HepG2 (cell line): ENCODE data around the gene SMAD6. TPM values are rescaled to one million over a fixed set of nuclear protein-coding genes. Genes with fewer than 3 reads are reported as not detected.

Experiments
- ATAC-seq: fragments of 200-7000 bp; cut with Tn5 transposase; 3 replicates; pipeline ENCODE4 v1.9.1; 2020; ENCODE audit warnings: mild to moderate bottlenecking, moderate library complexity
- BruUV-seq: library from RNA; stranded (reverse); fragments of 400-500 nt; replicated peaks from 2 replicates; lab custom pipeline; 2021; lab: Mats Ljungman, UMichigan
- CTCF ChIA-PET: fragments of 300-600 bp; formaldehyde crosslinking; extraction: SDS; loops from one replicate; lab custom pipeline; 2021; ENCODE audit warnings: low total read pairs, inconsistent platforms, low intra/inter-chr PET ratio; lab: Yijun Ruan, JAX
- POLR2A ChIA-PET: fragments of 350-600 bp; sonication (Branson Sonifier 250); formaldehyde crosslinking; loops from one replicate; lab custom pipeline; 2020; ENCODE audit warnings: antibody characterized with exemption, inconsistent platforms; lab: Yijun Ruan, JAX
- DNase-seq: peaks from one replicate; pipeline ENCODE4 v3.0.0-alpha.2; 2015; ENCODE audit warnings: low spot score
- FAIRE-seq: peaks from 3 replicates; lab custom pipeline; 2011; peaks lifted over from hg19 to GRCh38; lab: Jason Lieb, UNC
- H2AFZ ChIP-seq: one replicate; pipeline ENCODE4 v1.6.1; 2011; ENCODE audit warnings: low read length, inconsistent platforms
- H3K27ac ChIP-seq: fragments of 300-600 bp; 3 replicates; pipeline ENCODE4 v1.8.0; 2011; ENCODE audit warnings: mixed run types, mild to moderate bottlenecking, mixed read lengths, low read length, inconsistent platforms; ENCODE audit not compliant: insufficient read depth; ENCODE audit errors: extremely low read length
- H3K27me3 ChIP-seq, 2 experiments: fragments of 200-600 bp in 1 of 2; 2 replicates in 1 of 2; 3 replicates in 1 of 2; pipeline versions ENCODE4 v1.6.0 to v1.8.0; 2011; ENCODE audit warnings: low read length in 2 of 2, mild to moderate bottlenecking in 2 of 2, moderate library complexity in 2 of 2, inconsistent platforms in 1 of 2; ENCODE audit not compliant: insufficient read depth in 2 of 2, control insufficient read depth in 1 of 2
- H3K36me3 ChIP-seq, 2 experiments: fragments of 200-600 bp in 1 of 2; replicated peaks in 1 of 2; 2 replicates in 1 of 2; 3 replicates in 1 of 2; pipeline versions ENCODE4 v1.5.1 to v1.8.0; 2011; ENCODE audit warnings: low read length in 2 of 2, inconsistent platforms in 1 of 2; ENCODE audit not compliant: insufficient read depth in 2 of 2, control insufficient read depth in 1 of 2
- H3K4me1 ChIP-seq: 2 replicates; pipeline ENCODE4 v1.5.1; 2012; ENCODE audit warnings: low read length, inconsistent platforms; ENCODE audit not compliant: insufficient read depth
- H3K4me2 ChIP-seq: 2 replicates; pipeline ENCODE4 v1.6.0; 2011; ENCODE audit warnings: low read depth, low read length, inconsistent platforms
- H3K4me3 ChIP-seq, 3 experiments: fragments of 200-600 bp in 1 of 3; sonication (generic), shearing (Covaris generic) in 1 of 3; replicated peaks in 1 of 3; 2 replicates each; pipeline ENCODE4 v1.5.1; 2011 to 2016; ENCODE audit warnings: low read length in 3 of 3, inconsistent platforms in 2 of 3, low read depth in 2 of 3, mild to moderate bottlenecking in 2 of 3, control low read depth in 1 of 3, mixed read lengths in 1 of 3; ENCODE audit not compliant: insufficient read depth in 1 of 3
- H3K79me2 ChIP-seq: one replicate; pipeline ENCODE4 v1.6.1; 2011; ENCODE audit warnings: low read length, inconsistent platforms; ENCODE audit not compliant: insufficient read depth
- H3K9ac ChIP-seq: 2 replicates; pipeline ENCODE4 v1.6.0; 2011; ENCODE audit warnings: mild to moderate bottlenecking, low read depth, low read length, inconsistent platforms; ENCODE audit not compliant: insufficient read depth
- H3K9me3 ChIP-seq: 2 replicates; pipeline ENCODE4 v1.5.1; 2012; ENCODE audit warnings: mild to moderate bottlenecking, low read length
- H4K20me1 ChIP-seq: 2 replicates; pipeline ENCODE4 v1.6.0; 2011; ENCODE audit warnings: inconsistent platforms, mild to moderate bottlenecking, low read length, moderate library complexity; ENCODE audit not compliant: insufficient read depth
- AKAP8 ChIP-seq: sonication (generic); formaldehyde crosslinking; IDR thresholded peaks from 2 replicates; pipeline ENCODE4 v1.5.1; 2020; ENCODE audit warnings: mild to moderate bottlenecking, missing genetic modification reagents
- CREB1 ChIP-seq, 2 experiments: fragments of 450-650 bp in 1 of 2; IDR thresholded peaks; 2 replicates each; pipeline ENCODE4 v1.6.1; 2016 to 2017; ENCODE audit warnings: control low read depth in 1 of 2, mild to moderate bottlenecking in 1 of 2, missing compliant biosample characterization in 1 of 2, missing genetic modification characterization in 1 of 2
- KDM3A ChIP-seq: IDR thresholded peaks from 2 replicates; pipeline ENCODE4 v1.6.1; 2018; ENCODE audit warnings: low read depth, missing compliant biosample characterization
- SETDB1 ChIP-seq: sonication (generic); formaldehyde crosslinking; IDR thresholded peaks from 2 replicates; pipeline ENCODE4 v1.5.1; 2020; ENCODE audit warnings: missing genetic modification reagents, mild to moderate bottlenecking, borderline replicate concordance
- TOPORS ChIP-seq: sonication (generic); formaldehyde crosslinking; IDR thresholded peaks from 2 replicates; pipeline ENCODE4 v1.8.0; 2023; ENCODE audit warnings: mild to moderate bottlenecking, missing genetic modification reagents
- ZFAT ChIP-seq: sonication (generic); formaldehyde crosslinking; conservative IDR thresholded peaks from 2 replicates; pipeline ENCODE4 v1.8.1; 2023; ENCODE audit warnings: missing genetic modification reagents, inconsistent platforms
- ZNF251 ChIP-seq: sonication (generic); formaldehyde crosslinking; IDR thresholded peaks from 2 replicates; pipeline ENCODE4 v1.9.0; 2021; ENCODE audit warnings: mild to moderate bottlenecking, missing genetic modification reagents
- ZNF501 ChIP-seq: sonication (generic); formaldehyde crosslinking; IDR thresholded peaks from 2 replicates; pipeline ENCODE4 v1.5.1; 2020; ENCODE audit warnings: mild to moderate bottlenecking, moderate library complexity, missing genetic modification reagents
- WGBS: methylation state at CpG from one replicate; pipeline ENCODE4 v1.1.6; 2017; ENCODE audit warnings: low lambda C conversion rate; 5-methylcytosine and 5-hydroxymethylcytosine counted together
- in situ Hi-C: cut with HindIII; loops from 2 replicates; pipeline ENCODE4 v1.10.0; 2017; ENCODE audit warnings: low pct_unique_long_range_greater_than_20kb; ENCODE audit not compliant: extremely low pct_ligation_motif_present
- intact Hi-C: fragments of 100-400 bp; cut with micrococcal nuclease; formaldehyde crosslinking; loops from one replicate; pipeline ENCODE4 v1.10.0; 2022; ENCODE audit not compliant: unreplicated experiment
- polyA plus RNA-seq, 8 experiments: library from polyadenylated mRNA; depleted of rRNA in 3 of 8; stranded (reverse) in 7 of 8; unstranded in 1 of 8; fragments of >200 nt; fragmentation: Illumina TruSeq in 4 of 8; extraction: Trizol in 4 of 8; gene quantifications; 2 replicates each; pipeline versions ENCODE4 v1.2.1 to v1.2.3, GENCODE V29; 2011 to 2016; ENCODE audit warnings: low read depth in 4 of 8, missing spikeins in 1 of 8, mixed read lengths in 1 of 8; ENCODE audit not compliant: insufficient read depth in 1 of 8
- total RNA-seq, 5 experiments: library from RNA; depleted of rRNA; stranded (reverse); fragments of >200 nt; fragmentation: Illumina TruSeq; extraction: Trizol; gene quantifications; 2 replicates each; pipeline ENCODE4 v1.2.3, GENCODE V29; 2016; ENCODE audit warnings: low read depth in 1 of 5
- TF ChIP-seq, protein P1 (sequence below): IDR thresholded peaks from 2 replicates; pipeline ENCODE4 v1.6.1; 2016
- TF ChIP-seq, protein P2 (sequence below): sonication (generic); formaldehyde crosslinking; IDR thresholded peaks from 2 replicates; pipeline ENCODE4 v1.8.1; 2023; ENCODE audit warnings: mild to moderate bottlenecking, inconsistent platforms, moderate library complexity, missing genetic modification reagents, borderline replicate concordance
- TF ChIP-seq, protein P3 (sequence below): IDR thresholded peaks from 2 replicates; pipeline ENCODE4 v1.4.0; 2020; ENCODE audit warnings: mild to moderate bottlenecking, missing genetic modification reagents

The SMAD6 gene
- total and polyA plus RNA-seq, 2 of the 13 experiments (the other 11 are each of a cell fraction or from before 2014, with no cell fraction given), result 3.3 to 4.4 TPM

DNA sequence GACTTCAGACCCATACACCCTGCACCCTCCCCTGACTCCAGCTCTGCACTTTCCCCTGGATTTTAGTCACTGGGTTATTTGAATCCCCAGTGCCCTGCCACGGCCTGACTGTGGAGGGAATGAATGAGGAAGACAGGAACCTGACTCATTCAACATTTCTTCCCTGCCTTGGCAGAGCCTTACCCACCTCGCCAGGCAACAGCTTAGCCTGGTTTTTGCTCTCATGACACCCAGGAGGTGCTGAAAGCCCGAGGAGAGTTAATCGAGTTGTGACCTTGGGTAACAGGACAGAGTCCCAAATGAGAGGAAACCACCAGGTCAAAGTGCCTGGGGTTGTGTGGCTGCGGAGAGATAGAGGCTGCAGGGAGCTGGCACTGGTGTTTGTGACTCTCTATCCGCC, 128.3 kb downstream of the SMAD6 start:
- CTCF ChIA-PET, result no interaction called here
- no peaks in the 10 kb centered on the region for H3K36me3 ChIP-seq
- BruUV-seq, result no TSS peak
- H4K20me1 ChIP-seq, result no peaks in the 10 kb centered on the region
- no peak overlapping the region for H3K4me3 ChIP-seq
- H3K79me2 ChIP-seq, result no peaks in the 10 kb centered on the region
- no peak for ATAC-seq
- H3K4me1 ChIP-seq, result peaks cover 6% of the 10 kb centered on the region; the same call in 1 of the 2 replicates
- peaks cover 4 to 18% of the 10 kb centered on the region in 2 experiments; a peak in 3 of 5 replicates for H3K27me3 ChIP-seq
- no peak overlapping the region for H2AFZ ChIP-seq
- POLR2A ChIA-PET, result no interaction called here
- intact Hi-C loops (no loop called here), in situ Hi-C loops (no loop called here)
- FAIRE-seq, result no peak
- TF ChIP-seq ZNF251 (CRISPR knock-in tag), result no peak
- H3K4me2 ChIP-seq, result no peak overlapping the region
- WGBS, result 37% methylated on average over 5 of the region's 6 CpGs
- DNase-seq, result no peak
- no peak overlapping the region for H3K9ac ChIP-seq
- H3K27ac ChIP-seq, result no peak overlapping the region
- H3K9me3 ChIP-seq, result no peaks in the 10 kb centered on the region

DNA sequence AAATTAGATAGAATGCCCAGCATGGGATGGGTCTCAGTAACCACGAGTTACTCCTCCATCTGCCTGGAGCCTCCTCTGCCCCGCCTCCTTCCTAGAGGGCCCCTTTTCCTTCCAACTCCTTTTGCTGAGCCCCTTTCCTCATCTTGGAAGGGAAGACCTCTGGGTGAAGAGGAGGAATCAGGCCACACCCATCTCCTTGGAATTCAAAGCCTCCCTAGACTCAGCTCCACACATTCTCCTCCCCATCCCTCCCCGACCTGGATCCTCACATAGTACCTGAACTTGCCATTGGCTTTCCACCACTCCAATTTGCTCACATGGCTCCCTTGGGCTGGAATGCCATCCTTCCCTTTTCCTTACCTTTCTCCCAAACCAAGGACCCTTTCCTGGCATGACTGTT, 128.8 kb downstream of the SMAD6 start:
- no peak overlapping the region for H3K27ac ChIP-seq
- TF ChIP-seq SETDB1 (CRISPR knock-in tag) (no peak), KDM3A (no peak), ZFAT (no peak), AKAP8 (no peak), ZNF501 (CRISPR knock-in tag) (no peak), TOPORS (CRISPR knock-in tag) (no peak), CREB1 (IDR thresholded peaks at IDR 0.05) (no peak), CREB1 (CRISPR knock-in tag; IDR thresholded peaks at IDR 0.05) (no peak)
- TF ChIP-seq, protein P1, sequence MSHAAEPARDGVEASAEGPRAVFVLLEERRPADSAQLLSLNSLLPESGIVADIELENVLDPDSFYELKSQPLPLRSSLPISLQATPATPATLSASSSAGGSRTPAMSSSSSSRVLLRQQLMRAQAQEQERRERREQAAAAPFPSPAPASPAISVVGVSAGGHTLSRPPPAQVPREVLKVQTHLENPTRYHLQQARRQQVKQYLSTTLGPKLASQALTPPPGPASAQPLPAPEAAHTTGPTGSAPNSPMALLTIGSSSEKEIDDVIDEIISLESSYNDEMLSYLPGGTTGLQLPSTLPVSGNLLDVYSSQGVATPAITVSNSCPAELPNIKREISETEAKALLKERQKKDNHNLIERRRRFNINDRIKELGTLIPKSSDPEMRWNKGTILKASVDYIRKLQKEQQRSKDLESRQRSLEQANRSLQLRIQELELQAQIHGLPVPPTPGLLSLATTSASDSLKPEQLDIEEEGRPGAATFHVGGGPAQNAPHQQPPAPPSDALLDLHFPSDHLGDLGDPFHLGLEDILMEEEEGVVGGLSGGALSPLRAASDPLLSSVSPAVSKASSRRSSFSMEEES (CRISPR knock-in tag), result no peak
- TF ChIP-seq, protein P2, sequence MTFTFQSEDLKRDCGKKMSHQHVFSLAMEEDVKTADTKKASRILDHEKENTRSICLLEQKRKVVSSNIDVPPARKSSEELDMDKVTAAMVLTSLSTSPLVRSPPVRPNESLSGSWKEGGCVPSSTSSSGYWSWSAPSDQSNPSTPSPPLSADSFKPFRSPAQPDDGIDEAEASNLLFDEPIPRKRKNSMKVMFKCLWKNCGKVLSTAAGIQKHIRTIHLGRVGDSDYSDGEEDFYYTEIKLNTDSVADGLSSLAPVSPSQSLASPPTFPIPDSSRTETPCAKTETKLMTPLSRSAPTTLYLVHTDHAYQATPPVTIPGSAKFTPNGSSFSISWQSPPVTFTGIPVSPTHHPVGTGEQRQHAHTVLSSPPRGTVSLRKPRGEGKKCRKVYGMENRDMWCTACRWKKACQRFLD (CRISPR knock-in tag), result no peak
- TF ChIP-seq, protein P3, sequence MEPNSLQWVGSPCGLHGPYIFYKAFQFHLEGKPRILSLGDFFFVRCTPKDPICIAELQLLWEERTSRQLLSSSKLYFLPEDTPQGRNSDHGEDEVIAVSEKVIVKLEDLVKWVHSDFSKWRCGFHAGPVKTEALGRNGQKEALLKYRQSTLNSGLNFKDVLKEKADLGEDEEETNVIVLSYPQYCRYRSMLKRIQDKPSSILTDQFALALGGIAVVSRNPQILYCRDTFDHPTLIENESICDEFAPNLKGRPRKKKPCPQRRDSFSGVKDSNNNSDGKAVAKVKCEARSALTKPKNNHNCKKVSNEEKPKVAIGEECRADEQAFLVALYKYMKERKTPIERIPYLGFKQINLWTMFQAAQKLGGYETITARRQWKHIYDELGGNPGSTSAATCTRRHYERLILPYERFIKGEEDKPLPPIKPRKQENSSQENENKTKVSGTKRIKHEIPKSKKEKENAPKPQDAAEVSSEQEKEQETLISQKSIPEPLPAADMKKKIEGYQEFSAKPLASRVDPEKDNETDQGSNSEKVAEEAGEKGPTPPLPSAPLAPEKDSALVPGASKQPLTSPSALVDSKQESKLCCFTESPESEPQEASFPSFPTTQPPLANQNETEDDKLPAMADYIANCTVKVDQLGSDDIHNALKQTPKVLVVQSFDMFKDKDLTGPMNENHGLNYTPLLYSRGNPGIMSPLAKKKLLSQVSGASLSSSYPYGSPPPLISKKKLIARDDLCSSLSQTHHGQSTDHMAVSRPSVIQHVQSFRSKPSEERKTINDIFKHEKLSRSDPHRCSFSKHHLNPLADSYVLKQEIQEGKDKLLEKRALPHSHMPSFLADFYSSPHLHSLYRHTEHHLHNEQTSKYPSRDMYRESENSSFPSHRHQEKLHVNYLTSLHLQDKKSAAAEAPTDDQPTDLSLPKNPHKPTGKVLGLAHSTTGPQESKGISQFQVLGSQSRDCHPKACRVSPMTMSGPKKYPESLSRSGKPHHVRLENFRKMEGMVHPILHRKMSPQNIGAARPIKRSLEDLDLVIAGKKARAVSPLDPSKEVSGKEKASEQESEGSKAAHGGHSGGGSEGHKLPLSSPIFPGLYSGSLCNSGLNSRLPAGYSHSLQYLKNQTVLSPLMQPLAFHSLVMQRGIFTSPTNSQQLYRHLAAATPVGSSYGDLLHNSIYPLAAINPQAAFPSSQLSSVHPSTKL, result no peak

More for the DNA sequence above, 128.8 kb downstream of the SMAD6 start:
- 44% methylated on average over 3 of the region's 3 CpGs for WGBS
- Histone ChIP-seq H3K4me1 (peaks cover 6% of the 10 kb centered on the region; the same call in 1 of the 2 replicates), H2AFZ (no peak overlapping the region), H3K4me3 (no peak overlapping the region), H3K79me2 (no peaks in the 10 kb centered on the region), H3K36me3 (no peaks in the 10 kb centered on the region), H3K9ac (no peak overlapping the region), H4K20me1 (no peaks in the 10 kb centered on the region), H3K4me2 (no peak overlapping the region), H3K27me3 (peaks cover 2 to 16% of the 10 kb centered on the region in 2 experiments; a peak in 3 of 5 replicates), H3K9me3 (no peaks in the 10 kb centered on the region)
- in situ Hi-C loops (no loop called here), intact Hi-C loops (no loop called here)
- ChIA-PET POLR2A (no interaction called here), CTCF (no interaction called here)
- no peak for FAIRE-seq
- no peak for DNase-seq
- ATAC-seq, result no peak
- no TSS peak for BruUV-seq
